ENCODE data around the gene HDAC9. TPM values are rescaled to one million over a fixed set of nuclear protein-coding genes. Genes with fewer than 3 reads are reported as not detected.
"Not testable (repeated sequence)": the region's sequence is repeated elsewhere in the genome, so short reads cannot be mapped to it uniquely, and the experiment has no call there.

Gene HDAC9
- total RNA-seq, 6 donors from 2014 or later: 8.4 to 23.1 (median 10.4) TPM

GRCh38 chr7:19020711-19021110 lies 525.2 kb downstream of the HDAC9 start:
- 67 to 69% methylated on average over 2 of the region's 2 CpGs for WGBS, 2 donors
- H3K9me3 ChIP-seq: no peaks in the 10 kb centered on the region
- H3K36me3 ChIP-seq: no peaks in the 10 kb centered on the region
- H3K4me1 ChIP-seq: no peaks in the 10 kb centered on the region
- no peaks in the 10 kb centered on the region for H3K27me3 ChIP-seq
- H3K27ac ChIP-seq: no peak overlapping the region
- no peak for DNase-seq
- TF ChIP-seq CTCF (IDR thresholded peaks at IDR 0.05): no peak
- no peak for TF ChIP-seq POLR2A (IDR thresholded peaks at IDR 0.05)
- no peak for TF ChIP-seq EP300 (IDR thresholded peaks at IDR 0.05)
- TF ChIP-seq POLR2AphosphoS5 (IDR thresholded peaks at IDR 0.05): no peak
- no peak overlapping the region for H3K4me3 ChIP-seq
- ATAC-seq (ENCODE audit: low FRiP score in 2 of 2): no peak

GRCh38 chr7:19023477-19023876 lies 527.9 kb downstream of the HDAC9 start:
- Histone ChIP-seq H3K4me1 (no peaks in the 10 kb centered on the region), H3K4me3 (no peak overlapping the region), H3K27me3 (no peaks in the 10 kb centered on the region), H3K27ac (no peak overlapping the region), H3K36me3 (no peaks in the 10 kb centered on the region), H3K9me3 (no peaks in the 10 kb centered on the region)
- no peak for DNase-seq
- 83 to 91% methylated on average over 3 of the region's 3 CpGs for WGBS, 2 donors
- ATAC-seq (ENCODE audit: low FRiP score in 2 of 2): no peak
- TF ChIP-seq CTCF (IDR thresholded peaks at IDR 0.05): no peak
- TF ChIP-seq EP300 (IDR thresholded peaks at IDR 0.05): no peak
- no peak for TF ChIP-seq POLR2A (IDR thresholded peaks at IDR 0.05)
- TF ChIP-seq POLR2AphosphoS5 (IDR thresholded peaks at IDR 0.05): no peak

GRCh38 chr7:19024261-19024660 lies 528.7 kb downstream of the HDAC9 start:
- ATAC-seq (ENCODE audit: low FRiP score in 2 of 2) (no peak), DNase-seq (no peak)
- Histone ChIP-seq H3K27ac (no peak overlapping the region), H3K36me3 (no peaks in the 10 kb centered on the region), H3K4me3 (no peak overlapping the region), H3K27me3 (no peaks in the 10 kb centered on the region), H3K4me1 (no peaks in the 10 kb centered on the region), H3K9me3 (no peaks in the 10 kb centered on the region)
- WGBS, 2 donors: 64 to 75% methylated on average over 4 of the region's 4 CpGs
- TF ChIP-seq EP300 (IDR thresholded peaks at IDR 0.05) (no peak), POLR2AphosphoS5 (IDR thresholded peaks at IDR 0.05) (no peak), POLR2A (IDR thresholded peaks at IDR 0.05) (no peak), CTCF (IDR thresholded peaks at IDR 0.05) (no peak)

- Histone ChIP-seq H3K9me3 (no peaks in the 10 kb centered on the region), H3K27ac (no peak overlapping the region), H3K4me1 (no peaks in the 10 kb centered on the region), H3K36me3 (no peaks in the 10 kb centered on the region), H3K27me3 (no peaks in the 10 kb centered on the region), H3K4me3 (no peak overlapping the region)
- no peak for ATAC-seq (ENCODE audit: low FRiP score in 2 of 2)
- no peak for TF ChIP-seq CTCF (IDR thresholded peaks at IDR 0.05)
- TF ChIP-seq POLR2A (IDR thresholded peaks at IDR 0.05): no peak
- TF ChIP-seq POLR2AphosphoS5 (IDR thresholded peaks at IDR 0.05): no peak
- no peak for TF ChIP-seq EP300 (IDR thresholded peaks at IDR 0.05)
- no peak for DNase-seq
- WGBS, 2 donors: 67 to 78% methylated on average over 1 of the region's 1 CpG
Observed at GRCh38 chr7:19026888-19027287, 531.3 kb downstream of the HDAC9 start.

- WGBS, 2 donors: 72 to 83% methylated on average over 2 of the region's 2 CpGs
- Histone ChIP-seq H3K36me3 (no peaks in the 10 kb centered on the region), H3K4me3 (no peak overlapping the region), H3K27ac (no peak overlapping the region), H3K4me1 (no peaks in the 10 kb centered on the region), H3K9me3 (no peaks in the 10 kb centered on the region), H3K27me3 (no peaks in the 10 kb centered on the region)
- no peak for DNase-seq
- no peak for TF ChIP-seq EP300 (IDR thresholded peaks at IDR 0.05)
- no peak for TF ChIP-seq POLR2A (IDR thresholded peaks at IDR 0.05)
- TF ChIP-seq CTCF (IDR thresholded peaks at IDR 0.05): no peak
- no peak for TF ChIP-seq POLR2AphosphoS5 (IDR thresholded peaks at IDR 0.05)
- ATAC-seq (ENCODE audit: low FRiP score in 2 of 2): no peak
Observed at GRCh38 chr7:19030281-19030680, 534.7 kb downstream of the HDAC9 start.

- H3K4me3 ChIP-seq; H3K4me1 ChIP-seq; H3K27ac ChIP-seq; H3K36me3 ChIP-seq; H3K27me3 ChIP-seq; H3K9me3 ChIP-seq; DNase-seq; ATAC-seq (ENCODE audit: low FRiP score in 2 of 2): not testable (repeated sequence)
- 77 to 78% methylated on average over 3 of the region's 3 CpGs for WGBS, 2 donors
Observed at GRCh38 chr7:19032942-19033341, 537.4 kb downstream of the HDAC9 start.
